22Rv1 (cell line): ENCODE measurements around the gene OXNAD1.

Experiments
- ZFX ChIP-seq: fragments of 450-650 bp; IDR thresholded peaks from 2 replicates; pipeline ENCODE4 v1.6.1; 2017; ENCODE audit warnings: antibody characterized with exemption, borderline replicate concordance
- TF ChIP-seq, protein P1 (sequence below): fragments of 450-650 bp; IDR thresholded peaks from 2 replicates; pipeline ENCODE4 v1.5.1; 2017; ENCODE audit warnings: mild to moderate bottlenecking

DNA sequence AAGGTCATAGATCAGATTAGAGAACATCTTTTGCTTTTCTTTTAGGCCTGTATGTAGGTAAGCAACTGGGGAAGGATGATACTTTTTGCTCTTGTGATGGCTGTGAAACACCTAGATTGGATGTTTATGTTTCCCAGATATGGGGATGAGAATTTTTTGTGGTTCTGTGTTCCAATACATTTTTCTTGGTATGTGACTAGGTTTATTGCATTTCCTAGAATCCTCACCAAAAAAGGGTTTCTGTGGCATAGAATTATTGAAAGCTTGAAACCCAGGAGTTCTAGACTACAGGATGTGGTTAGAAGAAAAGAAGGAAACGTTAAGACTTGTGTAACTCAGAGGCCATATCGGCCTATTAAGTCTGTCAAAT is 25.8 kb downstream of the OXNAD1 start:
- TF ChIP-seq, protein P1, sequence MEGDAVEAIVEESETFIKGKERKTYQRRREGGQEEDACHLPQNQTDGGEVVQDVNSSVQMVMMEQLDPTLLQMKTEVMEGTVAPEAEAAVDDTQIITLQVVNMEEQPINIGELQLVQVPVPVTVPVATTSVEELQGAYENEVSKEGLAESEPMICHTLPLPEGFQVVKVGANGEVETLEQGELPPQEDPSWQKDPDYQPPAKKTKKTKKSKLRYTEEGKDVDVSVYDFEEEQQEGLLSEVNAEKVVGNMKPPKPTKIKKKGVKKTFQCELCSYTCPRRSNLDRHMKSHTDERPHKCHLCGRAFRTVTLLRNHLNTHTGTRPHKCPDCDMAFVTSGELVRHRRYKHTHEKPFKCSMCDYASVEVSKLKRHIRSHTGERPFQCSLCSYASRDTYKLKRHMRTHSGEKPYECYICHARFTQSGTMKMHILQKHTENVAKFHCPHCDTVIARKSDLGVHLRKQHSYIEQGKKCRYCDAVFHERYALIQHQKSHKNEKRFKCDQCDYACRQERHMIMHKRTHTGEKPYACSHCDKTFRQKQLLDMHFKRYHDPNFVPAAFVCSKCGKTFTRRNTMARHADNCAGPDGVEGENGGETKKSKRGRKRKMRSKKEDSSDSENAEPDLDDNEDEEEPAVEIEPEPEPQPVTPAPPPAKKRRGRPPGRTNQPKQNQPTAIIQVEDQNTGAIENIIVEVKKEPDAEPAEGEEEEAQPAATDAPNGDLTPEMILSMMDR, result no peak
- no peak for TF ChIP-seq ZFX
